HL-60/S4 treated with phorbol 12-myristate 13-acetate at 8.2 ng/mL for 4 days and 3 days (cell line): Measurements from ENCODE around the gene TRIM34.
"Not testable (repeated sequence)": the region's sequence is repeated elsewhere in the genome, so short reads cannot be mapped to it uniquely, and the experiment has no call there.

Experiments
- in situ Hi-C: fragments of 300-500 bp; cut with MboI; formaldehyde crosslinking; loops from 2 replicates; pipeline ENCODE4 v1.15.0; 2022; ENCODE audit warnings: low sequenced_read_pairs

TRIM34 gene

DNA sequence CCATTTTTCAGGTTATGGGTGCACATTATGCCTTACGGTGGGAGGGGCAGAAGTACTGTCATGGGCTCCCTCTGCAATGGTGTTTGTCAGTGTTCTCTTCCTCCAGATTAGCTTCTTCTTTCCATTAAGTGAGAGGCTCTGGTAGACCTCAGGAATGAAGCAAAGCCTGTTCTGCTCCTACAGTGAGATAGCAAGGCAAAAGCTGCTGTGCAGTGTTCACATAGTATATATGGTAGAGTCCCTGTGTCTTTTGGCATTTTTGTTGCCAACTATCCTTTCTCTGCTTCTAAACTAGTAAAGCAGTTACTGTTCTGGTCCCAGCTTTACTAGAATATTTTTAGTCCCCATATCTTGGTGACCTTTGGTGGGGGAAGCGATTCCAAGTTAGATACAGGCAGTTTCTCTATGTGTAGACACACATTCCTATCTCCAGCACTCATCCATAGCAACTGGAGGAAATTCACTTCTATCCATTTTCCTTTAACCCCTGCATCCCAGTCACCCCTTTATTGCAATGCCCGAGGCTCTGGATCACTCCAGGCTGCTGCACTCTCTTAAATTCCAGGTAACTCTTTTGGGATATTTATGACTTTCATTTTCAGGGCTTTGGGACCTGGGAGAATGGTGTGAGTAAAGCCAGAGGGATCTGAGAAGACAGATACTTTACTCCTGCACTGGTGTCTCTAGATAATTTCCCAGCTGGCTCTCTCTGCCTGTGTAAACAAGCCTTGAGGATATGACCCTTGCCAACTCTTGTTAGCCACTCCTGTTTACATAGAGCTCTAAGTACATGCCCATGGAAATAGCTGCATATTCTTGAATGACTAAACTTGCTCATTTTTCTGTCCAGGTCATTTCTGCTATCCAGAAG is 3.9 kb upstream of the TRIM34 start:
- in situ Hi-C loops, result no loop called here

DNA sequence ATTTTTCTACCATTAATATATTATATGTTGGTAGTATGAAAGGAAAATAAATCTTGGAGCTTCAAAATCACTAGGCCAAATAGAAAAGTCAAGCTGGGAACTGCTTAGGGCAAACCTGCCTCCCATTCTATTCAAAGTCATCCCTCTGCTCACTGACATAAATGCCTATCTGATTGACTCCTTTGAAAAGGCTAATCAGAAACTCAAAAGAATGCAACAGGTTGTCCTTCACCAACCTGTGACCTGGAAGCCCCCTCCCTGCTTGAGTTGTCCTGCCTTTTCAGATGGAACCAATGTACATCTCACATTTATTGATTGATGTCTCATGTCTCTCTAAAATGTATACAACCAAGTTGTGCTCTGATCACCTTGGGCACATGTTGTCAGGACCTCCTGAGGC is 3.2 kb upstream of the TRIM34 start:
- in situ Hi-C loops, result no loop called here

DNA sequence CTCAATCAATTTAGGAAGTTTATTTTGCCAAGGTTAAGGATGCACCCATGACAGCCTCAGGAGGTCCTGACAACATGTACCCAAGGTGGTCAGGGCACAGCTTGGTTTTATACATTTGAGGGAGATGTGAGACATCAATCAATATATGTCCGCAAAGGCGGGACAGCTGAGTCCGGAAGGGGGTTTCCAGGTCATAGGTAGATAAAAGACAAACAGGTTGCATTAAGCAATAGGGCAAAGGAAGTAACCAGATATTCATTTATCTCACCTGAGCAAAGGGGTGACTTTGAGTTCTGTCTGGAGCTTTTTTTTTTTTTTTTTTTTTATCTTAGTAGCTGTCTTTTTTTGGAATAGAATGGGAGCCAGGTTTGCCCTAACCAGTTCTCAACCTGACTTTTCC is 2.0 kb upstream of the TRIM34 start:
- in situ Hi-C loops, result no loop called here

DNA sequence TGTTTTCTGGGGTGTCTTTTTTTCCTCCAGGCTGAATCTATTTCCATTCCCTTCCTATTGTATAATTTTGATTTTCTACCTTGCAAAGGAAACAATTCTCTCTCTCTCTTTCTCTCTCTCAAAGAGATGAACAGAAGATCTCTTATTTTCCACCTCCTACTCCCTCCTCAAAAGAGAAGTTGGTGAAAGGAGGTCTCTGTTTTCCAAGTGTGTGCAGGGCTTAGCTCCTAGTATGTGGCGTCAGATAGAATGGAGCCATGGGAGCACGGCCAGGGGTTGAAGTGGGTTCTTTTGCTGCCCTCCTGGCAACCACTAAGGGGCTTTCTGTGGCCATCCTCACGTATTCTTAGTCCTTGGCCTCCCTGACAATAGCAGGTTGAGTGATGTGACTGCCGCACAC is 480 bp downstream of the TRIM34 start:
- in situ Hi-C loops, result no loop called here

DNA sequence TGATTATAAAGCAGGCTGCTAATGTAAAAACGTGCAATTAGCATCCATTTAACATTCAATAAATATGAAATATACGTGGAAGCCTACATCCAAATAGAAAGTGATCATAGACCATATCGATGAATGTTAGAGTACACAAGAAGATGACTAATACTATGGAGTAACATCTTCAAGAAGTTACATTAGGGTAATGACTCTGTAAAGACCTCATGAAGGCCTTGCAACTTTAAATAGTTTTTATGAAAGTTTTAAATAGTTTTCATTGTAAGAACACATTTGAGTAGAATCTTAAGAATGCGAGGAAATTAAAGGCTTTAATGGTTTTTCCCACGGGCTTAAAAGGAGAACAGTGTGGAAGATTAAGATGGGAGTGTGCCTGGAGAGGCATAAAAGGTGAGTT is 1.4 kb downstream of the TRIM34 start:
- in situ Hi-C loops, result no loop called here

DNA sequence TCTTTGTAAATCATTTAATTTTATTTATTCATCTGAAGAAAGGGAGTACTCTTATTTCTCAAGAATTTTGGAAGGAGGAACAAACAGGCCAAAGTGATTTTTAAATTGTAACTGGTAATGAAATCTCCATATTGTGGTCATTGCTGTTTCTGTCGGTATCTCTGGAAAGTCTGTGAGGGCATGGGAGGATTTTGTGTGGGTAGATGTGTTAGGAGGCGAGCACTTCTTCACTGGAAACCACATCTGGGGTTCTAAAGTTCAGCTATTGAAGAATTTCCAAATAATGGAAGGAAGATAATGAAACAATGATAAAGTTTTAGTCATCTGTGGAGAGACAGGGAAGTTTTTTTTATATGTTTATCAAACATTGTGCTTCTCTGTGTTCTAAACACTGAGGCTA is 6.6 kb downstream of the TRIM34 start:
- in situ Hi-C loops, result no loop called here

DNA sequence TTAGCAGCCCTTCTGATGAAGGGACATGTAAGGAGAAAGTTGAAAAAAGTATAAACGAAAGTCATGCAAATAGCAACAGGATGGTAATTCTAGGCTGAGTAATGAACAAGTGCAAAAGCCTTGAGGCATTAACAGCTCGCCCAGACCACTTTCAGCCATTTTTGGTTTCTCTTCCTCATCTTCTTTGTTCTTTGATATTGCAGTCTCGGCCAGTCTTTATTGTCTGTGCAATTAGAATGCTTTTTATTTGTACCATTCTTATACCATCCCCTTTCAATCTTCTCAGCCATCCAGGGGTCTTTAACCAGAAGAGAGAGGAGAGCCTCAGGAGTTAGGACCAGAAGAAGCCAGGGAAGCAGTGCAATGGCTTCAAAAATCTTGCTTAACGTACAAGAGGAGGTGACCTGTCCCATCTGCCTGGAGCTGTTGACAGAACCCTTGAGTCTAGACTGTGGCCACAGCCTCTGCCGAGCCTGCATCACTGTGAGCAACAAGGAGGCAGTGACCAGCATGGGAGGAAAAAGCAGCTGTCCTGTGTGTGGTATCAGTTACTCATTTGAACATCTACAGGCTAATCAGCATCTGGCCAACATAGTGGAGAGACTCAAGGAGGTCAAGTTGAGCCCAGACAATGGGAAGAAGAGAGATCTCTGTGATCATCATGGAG is 7.3 kb downstream of the TRIM34 start:
- in situ Hi-C loops, result no loop called here

DNA sequence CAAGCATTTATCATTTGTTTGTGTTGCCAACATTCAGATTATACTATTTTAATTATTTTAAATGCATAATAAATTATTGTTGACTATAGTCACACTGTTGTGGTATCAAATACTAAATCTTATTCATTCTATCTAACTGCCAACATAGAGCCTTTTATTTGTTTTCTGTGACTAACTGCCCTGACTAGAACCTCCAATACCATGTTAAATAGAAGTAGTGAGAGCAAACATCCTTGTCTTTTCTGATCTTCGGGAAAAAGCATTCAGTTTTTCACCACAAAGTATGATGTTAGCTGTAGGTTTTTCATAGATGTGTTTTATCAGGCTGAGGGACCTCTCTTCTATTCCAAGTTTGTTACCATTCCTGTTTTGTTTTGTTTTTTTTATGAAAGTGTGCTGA is 15.2 kb downstream of the TRIM34 start:
- in situ Hi-C loops, result no loop called here

DNA sequence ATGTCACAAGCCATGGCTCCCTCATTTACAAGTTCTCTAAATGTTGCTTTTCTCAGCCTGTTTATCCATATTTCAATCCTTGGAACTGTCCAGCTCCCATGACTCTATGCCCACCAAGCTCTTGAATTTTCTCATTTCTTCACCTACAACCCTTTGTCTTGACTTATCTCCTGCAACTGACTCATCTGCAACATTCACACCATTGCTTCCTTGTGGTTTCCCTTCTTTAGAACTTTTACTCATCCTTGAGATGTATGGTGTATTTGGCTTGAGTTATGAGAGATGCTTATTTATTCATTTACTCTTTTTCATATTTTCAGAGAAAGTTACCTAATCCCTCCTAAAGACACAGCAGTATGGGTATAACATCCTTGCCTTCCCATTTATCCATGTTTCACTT is 18.8 kb downstream of the TRIM34 start:
- in situ Hi-C loops, result no loop called here

DNA sequence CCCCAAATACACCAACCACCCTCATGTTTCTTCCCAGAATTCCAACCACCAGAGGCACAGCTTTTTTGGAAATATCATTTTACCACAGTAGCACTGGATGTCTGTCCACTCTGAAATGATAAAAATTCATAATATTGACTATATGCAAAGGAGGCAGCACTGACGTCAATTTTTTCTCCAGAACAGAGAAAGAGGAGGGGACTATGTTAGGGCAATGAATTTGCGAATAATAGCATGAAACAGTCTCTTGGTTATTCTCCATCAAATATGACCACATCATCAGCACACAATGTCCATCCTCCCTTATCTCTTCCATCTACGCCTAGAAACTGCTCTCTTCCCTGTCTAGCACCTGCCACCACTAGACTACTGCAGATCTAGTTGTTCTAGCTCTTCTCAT is 21.3 kb downstream of the TRIM34 start:
- in situ Hi-C loops, result no loop called here

DNA sequence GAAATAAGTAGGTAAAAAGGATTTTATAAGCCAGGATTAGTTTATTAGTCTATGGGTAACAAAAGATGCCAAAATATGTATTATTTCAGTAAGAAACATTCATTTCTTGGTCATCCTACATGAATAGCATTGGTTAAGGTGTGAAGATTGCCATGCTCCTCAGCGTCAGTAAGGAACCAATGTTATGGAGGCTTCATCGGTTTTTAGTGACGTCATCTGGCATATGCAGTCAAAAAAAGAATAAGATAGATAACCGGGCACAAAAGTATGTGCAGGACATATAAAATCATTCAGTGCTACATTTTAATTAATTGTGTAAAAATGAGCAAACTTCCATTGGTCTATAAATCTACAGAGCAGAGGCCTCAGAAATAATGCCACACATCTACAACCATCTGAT is 30.7 kb downstream of the TRIM34 start:
- in situ Hi-C loops, result no loop called here

DNA sequence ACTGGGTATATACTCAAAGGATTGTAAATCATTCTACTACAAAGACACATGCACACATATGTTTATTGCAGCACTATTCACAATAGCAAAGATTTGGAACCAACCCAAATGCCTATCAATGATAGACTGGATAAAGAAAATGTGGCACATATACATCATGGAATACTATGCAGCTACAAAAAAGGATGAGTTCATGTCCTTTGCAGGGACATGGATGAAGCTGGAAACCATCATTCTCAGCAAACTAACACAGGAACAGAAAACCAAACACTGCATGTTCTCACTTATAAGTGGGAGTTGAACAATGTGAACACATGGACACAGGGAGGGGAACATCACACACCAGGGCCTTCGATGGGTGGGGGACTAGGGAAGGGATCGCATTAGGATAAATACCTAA is 32.2 kb downstream of the TRIM34 start:
- in situ Hi-C loops, result not testable (repeated sequence)

DNA sequence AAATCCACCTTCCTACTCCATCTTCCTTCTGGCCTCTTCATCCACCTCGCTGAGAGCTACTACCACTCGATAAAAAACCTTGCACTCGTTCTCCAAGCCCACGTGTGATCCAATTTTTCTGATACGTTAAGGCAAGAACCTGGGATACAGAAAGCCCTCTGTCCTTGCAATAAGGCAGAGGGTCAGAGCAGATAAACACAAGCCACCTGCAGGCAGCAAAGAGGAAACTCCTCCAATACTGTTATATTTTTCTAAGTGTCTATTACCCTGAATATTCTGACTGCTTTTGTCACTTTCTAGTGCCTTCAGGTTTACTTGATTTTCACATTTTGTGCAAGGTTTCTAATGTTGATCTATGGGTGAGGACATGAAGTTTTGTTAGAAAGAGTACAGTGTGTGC is 33.5 kb downstream of the TRIM34 start:
- in situ Hi-C loops, result no loop called here

DNA sequence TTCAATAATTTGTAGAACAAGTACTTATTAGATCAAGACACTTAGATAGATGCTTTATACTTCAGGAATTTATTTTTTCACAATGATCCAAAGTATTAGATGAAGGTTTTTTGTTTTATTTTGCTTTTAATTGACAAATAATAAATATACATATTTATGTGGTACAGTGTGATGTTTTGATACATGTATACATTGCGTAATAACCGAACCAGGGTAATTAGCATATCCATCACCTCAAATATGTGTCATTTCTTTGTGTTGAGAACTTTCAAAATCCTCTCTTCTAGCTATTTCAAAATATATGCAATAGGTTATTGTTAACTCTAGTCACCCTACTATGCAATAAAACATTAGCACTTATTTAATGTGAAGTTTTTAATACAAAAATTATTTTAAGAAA is 38.7 kb downstream of the TRIM34 start:
- in situ Hi-C loops, result no loop called here

DNA sequence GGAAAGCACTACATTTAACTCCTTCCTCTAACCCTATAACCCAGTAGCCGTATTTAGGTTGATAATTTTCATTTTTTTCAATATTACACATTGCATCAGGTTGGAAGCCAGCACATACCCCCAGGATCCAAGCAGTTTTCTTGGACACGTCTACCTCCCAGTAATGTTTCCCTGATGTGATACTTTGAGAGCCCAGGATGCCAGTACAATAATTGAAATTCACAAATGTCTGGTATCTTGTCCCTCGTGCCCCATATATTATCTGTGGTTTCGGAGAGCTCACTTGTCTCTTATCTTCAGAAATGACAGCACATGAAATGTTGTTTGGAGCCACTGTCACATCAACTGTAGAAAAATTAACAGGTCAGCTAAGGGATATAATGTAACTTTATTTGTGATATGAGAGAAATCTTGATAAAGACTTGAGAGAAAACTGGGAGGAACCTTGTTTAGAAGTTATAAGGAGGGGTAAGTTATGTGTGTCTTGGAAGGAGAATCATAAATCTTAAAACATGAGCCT is 40.3 kb downstream of the TRIM34 start:
- in situ Hi-C loops, result no loop called here

DNA sequence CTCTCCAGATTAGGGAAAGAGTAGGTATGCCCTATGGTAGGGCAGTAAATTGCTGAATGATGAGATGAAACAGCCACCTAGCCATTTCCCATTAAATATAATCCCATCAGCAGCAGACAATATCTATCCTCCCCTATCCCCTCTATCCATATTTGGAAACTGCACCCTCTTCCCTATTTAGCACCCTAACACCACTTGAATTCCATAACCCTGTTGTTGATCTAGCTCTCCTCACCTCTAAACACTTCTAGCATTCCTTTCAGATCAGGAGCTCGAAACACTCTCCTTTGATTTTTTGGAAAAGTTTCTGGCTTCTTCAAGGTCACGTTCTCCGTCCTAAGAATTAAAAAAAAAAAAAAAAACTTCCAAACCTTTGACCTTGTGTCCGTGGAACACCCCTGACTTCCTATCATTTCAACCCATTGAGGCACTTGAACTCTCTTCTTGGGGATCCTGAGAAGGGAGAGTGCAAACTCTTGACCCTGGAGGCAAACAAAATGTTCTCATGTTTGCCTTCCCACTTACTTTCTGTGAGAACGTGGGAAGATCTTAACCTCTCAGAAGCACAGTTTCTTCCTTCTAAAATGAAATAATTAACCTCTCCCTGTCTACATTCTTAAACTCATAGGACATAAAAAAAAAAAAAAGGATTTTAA is 41.1 kb downstream of the TRIM34 start:
- in situ Hi-C loops, result no loop called here

DNA sequence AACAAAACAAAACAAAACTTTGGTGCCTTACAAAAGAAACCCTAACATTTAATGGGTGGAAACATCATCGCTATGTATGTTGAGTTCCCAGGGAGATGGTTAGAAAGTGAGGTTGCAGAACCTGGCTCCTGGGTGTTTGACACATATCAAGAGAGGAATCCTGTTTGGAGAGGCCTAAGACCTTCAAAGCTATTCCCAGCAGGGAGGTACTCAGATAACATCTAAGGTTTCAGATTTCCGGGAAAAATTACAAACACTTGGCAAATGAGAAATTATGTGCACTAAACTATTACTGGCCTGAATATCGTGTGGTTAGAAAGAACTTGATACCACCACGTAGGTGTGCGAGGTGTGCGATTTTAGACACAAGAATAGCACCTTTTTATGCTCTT is 41.6 kb downstream of the TRIM34 start:
- in situ Hi-C loops, result no loop called here

DNA sequence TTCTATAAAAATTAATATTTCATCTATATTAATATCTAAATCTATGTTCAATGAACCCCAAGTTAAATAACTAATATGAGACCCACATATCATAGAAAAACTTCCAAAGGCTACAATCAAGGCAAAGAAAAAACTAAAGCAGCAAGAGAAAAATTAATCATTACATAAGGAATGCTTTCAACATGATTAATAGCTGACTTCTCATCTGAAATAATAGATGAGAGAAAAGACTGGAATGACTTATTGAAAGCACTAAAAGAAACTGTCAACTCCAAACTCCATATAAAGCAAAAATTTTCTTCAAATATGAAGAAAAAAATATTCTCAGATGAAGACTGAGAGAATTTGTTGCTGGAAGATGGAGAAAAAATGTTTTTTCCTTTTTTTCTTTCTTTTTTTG is 47.0 kb downstream of the TRIM34 start:
- in situ Hi-C loops, result no loop called here

DNA sequence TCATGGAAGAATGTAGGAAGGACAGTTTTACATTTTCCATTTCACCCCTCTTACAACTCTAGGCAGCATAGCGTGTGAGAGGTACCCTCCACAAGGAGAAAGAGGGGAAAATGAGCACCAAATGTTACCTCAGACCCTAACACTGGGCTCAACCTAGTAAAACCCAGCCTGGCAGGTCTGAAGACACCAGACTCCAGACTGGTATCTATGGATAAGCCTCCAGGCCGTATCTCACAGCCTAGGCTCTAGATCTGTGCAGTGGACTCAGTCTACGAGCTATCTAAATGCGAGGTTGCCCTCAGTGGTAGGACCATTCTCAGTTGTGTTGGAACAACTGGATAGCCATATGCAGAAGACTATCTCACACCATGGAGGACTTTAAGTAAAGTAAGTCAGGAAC is 49.6 kb downstream of the TRIM34 start:
- in situ Hi-C loops, result no loop called here

DNA sequence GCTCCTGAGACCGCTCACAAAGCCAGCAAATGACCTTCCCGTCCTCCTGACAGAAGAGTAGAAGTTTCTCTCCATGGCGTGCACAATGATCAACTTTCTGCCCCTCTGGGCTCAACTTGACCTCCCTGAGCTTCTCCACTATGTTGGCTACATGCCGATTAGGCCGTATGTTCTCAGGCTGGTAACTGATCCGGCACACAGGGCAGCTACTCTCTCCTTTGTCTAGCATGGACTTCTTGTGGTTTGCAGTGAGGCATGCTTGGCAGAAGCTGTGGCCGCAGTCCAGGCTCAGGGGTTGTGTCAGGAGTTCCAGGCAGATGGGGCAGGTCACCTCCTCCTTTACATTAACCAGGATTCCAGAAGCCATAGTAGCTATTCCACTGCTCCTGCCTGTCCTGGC is 55.0 kb downstream of the TRIM34 start:
- in situ Hi-C loops, result no loop called here

DNA sequence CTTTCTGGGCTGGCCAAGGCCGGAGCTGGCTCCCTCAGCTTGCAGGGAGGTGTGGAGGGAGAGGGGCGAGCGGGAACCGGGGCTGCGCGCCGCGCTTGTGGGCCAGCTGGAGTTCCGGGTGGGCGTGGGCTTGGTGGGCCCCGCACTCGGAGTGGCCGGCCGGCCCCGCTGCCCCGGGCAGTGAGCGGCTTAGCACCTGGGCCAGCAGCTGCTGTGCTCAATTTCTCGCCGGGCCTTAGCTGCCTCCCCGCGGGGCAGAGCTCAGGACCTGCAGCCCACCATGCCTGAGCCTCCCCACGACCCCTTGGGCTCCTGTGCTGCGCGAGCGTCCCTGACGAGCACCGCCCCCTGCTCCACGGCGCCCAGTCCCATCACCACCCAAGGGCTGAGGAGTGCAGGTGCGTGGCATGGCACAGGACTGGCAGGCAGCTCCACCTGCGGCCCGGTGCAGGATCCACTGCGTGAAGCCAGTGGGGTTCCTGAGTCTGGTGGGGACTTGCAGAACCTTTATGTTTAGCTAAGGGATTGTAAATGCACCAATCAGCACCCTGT is 58.2 kb downstream of the TRIM34 start:
- in situ Hi-C loops, result not testable (repeated sequence)

DNA sequence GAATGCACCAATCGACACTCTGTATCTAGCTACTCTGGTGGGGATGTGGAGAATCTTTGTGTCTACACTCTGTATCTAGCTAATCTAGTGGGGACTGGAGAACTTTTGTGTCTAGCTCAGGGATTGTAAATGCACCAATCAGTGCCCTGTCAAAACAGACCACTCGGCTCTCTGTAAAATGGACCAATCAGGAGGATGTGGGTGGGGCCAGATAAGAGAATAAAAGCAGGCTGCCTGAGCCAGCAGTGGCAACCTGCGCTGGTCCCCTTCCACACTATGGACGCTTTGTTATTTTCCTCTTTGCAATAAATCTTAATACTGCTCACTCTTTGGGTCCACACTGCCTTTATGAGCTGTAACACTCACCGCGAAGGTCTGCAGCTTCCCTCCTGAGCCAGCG is 58.8 kb downstream of the TRIM34 start:
- in situ Hi-C loops, result not testable (repeated sequence)
